GM18873 (cell line): ENCODE measurements around the gene UBXN1.
"Not testable (repeated sequence)": the region's sequence is repeated elsewhere in the genome, so short reads cannot be mapped to it uniquely, and the experiment has no call there.

ENCODE experiments used
- ATAC-seq: cut with Tn5 transposase; IDR thresholded peaks from one replicate; pipeline ENCODE4 v1.9.1; 2021; ENCODE audit warnings: mild to moderate bottlenecking, moderate library complexity, moderate number of reproducible peaks; ENCODE audit not compliant: unreplicated experiment, low FRiP score

The UBXN1 gene

GRCh38 chr11:62675415-62675814 lies 3.5 kb downstream of the UBXN1 start:
- ATAC-seq = not testable (repeated sequence)

- ATAC-seq = no peak
These were observed 5.7 kb downstream of the UBXN1 start for GRCh38 chr11:62673196-62673525.

GRCh38 chr11:62671608-62672389 lies 7.1 kb downstream of the UBXN1 start, which contains the start of the genes LBHD1 and UQCC3:
Gene LBHD1, minus strand, starts transcription at chr11:62672267. Its CDS starts 2,236 bp downstream, at chr11:62670031.
Gene UQCC3, plus strand, starts transcription at chr11:62671673. Its CDS starts 73 bp downstream, at chr11:62671746.
- no peak for ATAC-seq

GRCh38 chr11:62671236-62671607 lies 7.7 kb downstream of the UBXN1 start:
- no peak for ATAC-seq

- ATAC-seq = no peak
These were observed 9.3 kb downstream of the UBXN1 start for GRCh38 chr11:62669420-62670161.

- ATAC-seq = no peak
These were observed 11.4 kb downstream of the UBXN1 start for GRCh38 chr11:62667460-62667859.

- ATAC-seq = no peak
These were observed 12.5 kb downstream of the UBXN1 start for GRCh38 chr11:62666259-62666926.

- peak; percentile 12 for ATAC-seq
These were observed 13.1 kb downstream of the UBXN1 start for GRCh38 chr11:62665599-62666258.

GRCh38 chr11:62665075-62665598 lies 13.7 kb downstream of the UBXN1 start, which contains the start of the genes C11orf98 and CSKMT:
Gene C11orf98, minus strand, starts transcription at chr11:62665210. Its CDS starts 41 bp downstream, at chr11:62665169.
Gene CSKMT, plus strand, starts transcription at chr11:62665312. Its CDS starts 568 bp downstream, at chr11:62665880.
- ATAC-seq = peak; percentile 57

GRCh38 chr11:62664405-62665074 lies 14.3 kb downstream of the UBXN1 start:
- peak; percentile 12 for ATAC-seq

- ATAC-seq = no peak
These were observed 22.0 kb downstream of the UBXN1 start for GRCh38 chr11:62656796-62657429.

GRCh38 chr11:62654297-62654696 lies 24.6 kb downstream of the UBXN1 start:
- ATAC-seq = no peak

GRCh38 chr11:62652161-62653006 lies 26.5 kb downstream of the UBXN1 start:
- ATAC-seq = no peak

GRCh38 chr11:62650283-62650682 lies 28.6 kb downstream of the UBXN1 start:
- ATAC-seq = not testable (repeated sequence)

- ATAC-seq = no peak
These were observed 29.4 kb downstream of the UBXN1 start for GRCh38 chr11:62649486-62649885.

- no peak for ATAC-seq
These were observed 29.9 kb downstream of the UBXN1 start for GRCh38 chr11:62648967-62649364.

GRCh38 chr11:62648185-62648966 lies 30.5 kb downstream of the UBXN1 start:
- no peak for ATAC-seq

- no peak for ATAC-seq
These were observed 31.3 kb downstream of the UBXN1 start for GRCh38 chr11:62647609-62648005.
